ENCODE measurements around the gene MAG.

MAG gene

DNA sequence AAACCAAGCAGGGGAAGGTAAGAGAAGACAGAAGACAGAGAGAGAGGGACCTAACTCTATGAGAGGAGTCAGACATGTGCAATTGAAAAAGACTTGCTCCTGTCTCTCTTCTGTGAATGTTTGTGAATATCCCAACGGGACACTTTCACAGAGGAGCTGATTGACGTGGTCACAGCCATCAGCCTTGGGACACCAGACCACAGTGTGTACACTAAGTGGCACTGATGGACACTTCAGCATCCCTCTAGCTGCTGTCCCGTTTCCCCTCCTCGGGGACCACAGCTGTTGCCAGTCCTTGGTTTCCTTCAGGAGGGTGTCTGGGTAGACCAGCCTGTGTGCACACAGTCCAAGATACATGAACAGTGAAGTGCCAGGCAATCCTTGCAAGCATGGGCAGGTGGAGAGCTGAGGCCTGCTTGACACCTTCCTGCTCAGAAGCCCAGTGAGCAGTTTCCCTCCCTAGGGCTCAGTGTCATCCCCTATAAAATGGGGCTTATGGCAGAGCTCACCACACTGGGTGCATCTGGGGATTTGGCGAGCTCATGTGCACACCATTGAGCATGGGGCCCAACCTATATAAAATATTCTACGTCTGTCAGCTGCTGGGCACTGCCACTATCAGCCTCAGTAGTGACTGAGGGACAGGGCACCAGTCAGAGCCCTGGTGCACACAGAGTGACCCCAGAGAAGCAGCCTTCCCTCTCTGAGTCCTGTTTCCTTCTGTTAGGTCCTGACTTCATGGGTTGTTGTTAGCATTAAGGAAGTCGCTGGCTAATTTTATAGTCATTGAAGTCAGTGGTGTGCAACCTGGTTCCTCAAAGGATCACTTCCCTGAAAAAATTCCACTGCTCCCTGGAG lies 27.5 kb upstream of the MAG start:
- DNase-seq (ENCODE audit: low read depth, low spot score) = no peak

DNA sequence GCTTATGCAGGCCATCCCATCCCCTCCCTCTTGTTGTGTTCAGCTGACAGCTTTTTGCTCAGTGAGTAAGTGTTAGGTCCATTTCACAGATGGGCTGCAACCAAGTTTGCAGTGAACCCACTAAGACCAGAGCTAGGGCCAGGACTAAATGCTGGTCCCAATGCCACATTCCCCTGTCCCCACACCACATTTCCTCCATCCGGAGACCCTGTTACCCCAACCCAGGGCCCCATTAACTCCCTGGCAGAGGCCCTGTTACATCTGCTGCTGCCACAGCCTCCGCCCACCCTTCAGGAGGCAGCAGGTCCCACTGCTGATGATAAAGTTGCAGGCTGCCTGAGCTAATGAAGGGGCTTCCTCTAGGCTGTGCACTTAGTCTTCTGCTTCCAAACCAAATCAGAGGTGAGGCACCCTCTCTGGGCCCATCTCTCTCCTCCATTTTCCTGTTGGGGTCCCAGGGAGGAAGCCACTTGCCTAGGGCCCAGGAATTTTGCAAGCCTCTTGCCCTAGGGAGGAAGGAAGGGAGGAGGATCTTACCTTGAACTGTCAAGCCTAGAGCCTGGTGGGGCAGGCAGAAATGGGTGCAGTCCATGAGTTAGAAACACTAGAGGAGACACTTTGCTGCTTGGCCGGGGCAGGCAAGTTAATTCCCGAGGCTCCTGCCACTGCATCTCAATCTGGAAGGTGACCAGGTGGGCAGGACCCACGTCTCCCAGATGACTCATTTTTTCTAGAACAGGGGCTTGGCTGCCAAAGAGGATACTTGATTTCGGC lies 26.6 kb upstream of the MAG start:
- no peak for DNase-seq (ENCODE audit: low read depth, low spot score)

GRCh38 chr19:35265900-35266519 lies 26.0 kb upstream of the MAG start:
- no peak for DNase-seq (ENCODE audit: low read depth, low spot score)

GRCh38 chr19:35266520-35267352 lies 25.2 kb upstream of the MAG start:
- no peak for DNase-seq (ENCODE audit: low read depth, low spot score)

- no peak for DNase-seq (ENCODE audit: low read depth, low spot score)
These were observed 24.6 kb upstream of the MAG start for GRCh38 chr19:35267353-35267817.

GRCh38 chr19:35267818-35268535 lies 24.0 kb upstream of the MAG start:
- no peak for DNase-seq (ENCODE audit: low read depth, low spot score)

DNA sequence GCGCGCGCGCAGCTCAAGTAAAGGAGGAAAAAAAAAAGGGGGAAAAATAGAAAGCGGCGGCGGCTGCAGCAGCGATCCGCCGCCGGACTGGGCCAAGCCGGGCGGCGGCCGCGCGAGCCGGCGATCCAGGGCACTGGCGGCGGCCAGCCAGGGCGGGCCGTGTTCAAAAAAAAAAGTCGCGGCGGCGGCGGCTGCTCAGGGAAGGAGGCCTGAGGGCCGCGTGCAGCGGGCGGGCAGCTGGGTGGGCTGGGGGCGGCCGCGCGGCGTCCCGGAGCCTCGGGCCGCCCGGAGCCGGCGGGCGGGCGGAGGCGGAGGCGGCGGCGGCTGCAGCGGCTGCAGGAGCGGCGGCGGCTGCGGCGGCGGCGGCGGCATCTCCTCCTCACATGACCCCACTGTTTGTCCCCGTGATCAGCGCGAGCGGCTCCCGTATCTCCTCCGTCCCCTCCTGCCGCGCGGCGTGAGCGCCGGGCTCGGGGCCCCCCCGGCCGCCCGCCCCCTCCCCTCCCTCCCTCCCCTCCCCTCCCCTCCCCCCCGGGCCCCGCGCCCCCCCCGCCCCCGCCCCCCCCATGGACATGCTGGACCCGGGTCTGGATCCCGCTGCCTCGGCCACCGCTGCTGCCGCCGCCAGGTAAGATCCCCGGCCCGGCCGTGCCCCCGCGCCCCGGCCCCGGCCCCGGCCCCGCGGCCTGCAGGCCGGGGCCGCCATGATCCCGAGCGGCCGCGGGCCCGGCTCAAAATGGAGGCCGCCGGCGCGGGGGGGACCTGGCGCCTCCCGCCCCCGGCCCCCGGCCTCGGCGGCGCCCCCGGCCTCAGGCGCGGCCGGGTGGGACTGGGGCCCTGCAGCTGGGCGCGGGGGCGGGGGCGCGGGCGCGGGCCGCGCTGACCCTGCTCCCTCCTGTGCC lies 23.2 kb upstream of the MAG start, which contains the start of gene USF2:
Gene USF2 (plus strand): TSS at position 427 of the 902 bp plus-strand sequence. CDS start 140 bp downstream, at position 567.
- no peak for DNase-seq (ENCODE audit: low read depth, low spot score)

DNA sequence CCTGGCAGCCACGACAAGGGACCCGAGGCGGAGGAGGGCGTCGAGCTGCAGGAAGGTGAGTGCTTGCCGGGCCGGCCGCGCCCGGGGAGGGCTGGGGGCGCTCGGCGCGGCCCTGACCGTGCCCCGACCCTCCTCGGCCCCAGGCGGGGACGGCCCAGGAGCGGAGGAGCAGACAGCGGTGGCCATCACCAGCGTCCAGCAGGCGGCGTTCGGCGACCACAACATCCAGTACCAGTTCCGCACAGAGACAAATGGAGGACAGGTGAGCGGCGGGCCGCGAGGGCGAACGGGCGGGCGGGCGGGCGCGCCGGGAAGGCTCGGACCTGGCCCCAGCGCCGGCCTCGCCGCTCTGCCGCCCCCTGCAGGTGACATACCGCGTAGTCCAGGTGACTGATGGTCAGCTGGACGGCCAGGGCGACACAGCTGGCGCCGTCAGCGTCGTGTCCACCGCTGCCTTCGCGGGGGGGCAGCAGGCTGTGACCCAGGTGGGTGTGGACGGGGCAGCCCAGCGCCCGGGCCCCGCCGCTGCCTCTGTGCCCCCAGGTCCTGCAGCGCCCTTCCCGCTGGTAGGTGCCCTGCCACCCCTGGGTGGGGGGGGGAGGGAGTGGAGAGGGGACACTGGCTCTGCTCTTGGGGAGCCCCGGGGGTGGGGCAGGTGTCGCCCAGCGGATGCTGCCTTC lies 22.4 kb upstream of the MAG start:
- DNase-seq (ENCODE audit: low read depth, low spot score) = no peak

DNA sequence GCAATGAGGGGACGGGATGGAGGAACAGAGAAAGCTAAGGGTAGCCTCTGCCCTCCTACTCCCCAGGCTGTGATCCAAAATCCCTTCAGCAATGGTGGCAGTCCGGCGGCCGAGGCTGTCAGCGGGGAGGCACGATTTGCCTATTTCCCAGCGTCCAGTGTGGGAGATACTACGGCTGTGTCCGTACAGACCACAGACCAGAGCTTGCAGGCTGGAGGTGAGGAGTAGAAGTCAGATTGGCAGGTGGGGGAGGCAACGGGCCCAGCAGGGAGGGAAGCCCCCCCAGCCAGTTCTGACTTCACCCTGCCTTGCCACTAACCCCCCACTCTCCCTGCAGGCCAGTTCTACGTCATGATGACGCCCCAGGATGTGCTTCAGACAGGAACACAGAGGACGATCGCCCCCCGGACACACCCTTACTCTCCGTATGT lies 21.6 kb upstream of the MAG start:
- no peak for DNase-seq (ENCODE audit: low read depth, low spot score)

GRCh38 chr19:35271546-35271945 lies 20.4 kb upstream of the MAG start:
- no peak for DNase-seq (ENCODE audit: low read depth, low spot score)

GRCh38 chr19:35272122-35272719 lies 19.7 kb upstream of the MAG start:
- no peak for DNase-seq (ENCODE audit: low read depth, low spot score)

DNA sequence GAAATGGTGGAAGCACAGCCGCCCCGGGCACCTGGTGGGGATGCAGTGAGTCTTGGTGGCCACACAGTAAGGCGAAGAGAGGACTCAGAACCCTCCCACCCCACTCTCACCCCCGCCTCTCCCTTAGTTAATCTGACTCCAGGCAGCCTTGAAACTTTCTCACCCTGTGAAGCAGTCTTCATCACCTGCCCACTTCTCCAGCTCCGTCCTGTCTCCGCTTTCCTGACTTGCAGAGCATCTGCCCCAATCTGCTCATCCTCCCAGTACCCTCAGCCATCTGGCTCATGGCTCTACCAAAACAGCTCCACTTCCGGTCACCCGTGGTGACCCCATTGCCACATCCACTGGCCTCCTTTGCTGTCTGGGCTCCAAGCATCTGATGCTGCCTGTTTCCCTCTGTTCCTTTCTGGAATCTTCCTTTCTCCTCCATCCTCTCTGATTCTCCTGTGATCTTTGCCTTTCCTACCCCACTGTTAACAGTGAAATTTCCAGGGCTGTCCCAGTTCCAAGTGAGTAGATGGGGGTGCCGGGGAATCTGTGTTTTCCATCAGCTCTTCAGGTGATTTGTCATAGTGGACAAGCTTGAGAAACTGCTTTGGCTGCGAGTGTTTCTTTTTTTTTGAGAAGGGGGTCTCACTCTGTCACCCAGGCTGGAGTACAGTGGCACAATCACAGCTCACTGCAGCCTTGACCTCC lies 18.9 kb upstream of the MAG start:
- DNase-seq (ENCODE audit: low read depth, low spot score) = no peak

GRCh38 chr19:35273686-35274259 lies 18.2 kb upstream of the MAG start:
- no peak for DNase-seq (ENCODE audit: low read depth, low spot score)

GRCh38 chr19:35274323-35274722 lies 17.6 kb upstream of the MAG start:
- no peak for DNase-seq (ENCODE audit: low read depth, low spot score)

- DNase-seq (ENCODE audit: low read depth, low spot score) = no peak
These were observed 15.2 kb upstream of the MAG start for GRCh38 chr19:35276706-35277281.

DNA sequence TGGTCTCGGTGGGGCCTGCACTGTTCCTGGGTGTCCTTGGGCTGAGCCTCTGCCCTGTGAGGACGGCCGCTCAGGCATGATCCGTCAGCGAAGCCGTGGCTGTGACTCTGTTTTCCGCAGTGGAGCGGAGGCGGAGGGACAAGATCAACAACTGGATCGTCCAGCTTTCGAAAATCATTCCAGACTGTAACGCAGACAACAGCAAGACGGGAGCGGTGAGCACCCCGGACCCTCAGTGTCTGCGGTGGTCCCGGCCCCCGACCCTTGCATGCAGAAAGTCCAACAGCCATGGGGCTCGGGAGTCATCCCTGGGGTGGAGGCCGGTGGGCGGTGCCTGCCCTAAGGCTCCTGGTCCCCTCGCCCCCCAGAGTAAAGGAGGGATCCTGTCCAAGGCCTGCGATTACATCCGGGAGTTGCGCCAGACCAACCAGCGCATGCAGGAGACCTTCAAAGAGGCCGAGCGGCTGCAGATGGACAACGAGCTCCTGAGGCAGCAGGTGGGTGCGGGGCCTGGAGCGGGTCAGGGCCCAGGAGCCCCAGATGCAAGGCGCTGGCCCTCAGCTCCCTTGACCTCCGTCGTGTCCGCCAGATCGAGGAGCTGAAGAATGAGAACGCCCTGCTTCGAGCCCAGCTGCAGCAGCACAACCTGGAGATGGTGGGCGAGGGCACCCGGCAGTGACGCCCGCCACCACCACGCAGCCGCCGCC lies 13.2 kb upstream of the MAG start:
- no peak for DNase-seq (ENCODE audit: low read depth, low spot score)

DNA sequence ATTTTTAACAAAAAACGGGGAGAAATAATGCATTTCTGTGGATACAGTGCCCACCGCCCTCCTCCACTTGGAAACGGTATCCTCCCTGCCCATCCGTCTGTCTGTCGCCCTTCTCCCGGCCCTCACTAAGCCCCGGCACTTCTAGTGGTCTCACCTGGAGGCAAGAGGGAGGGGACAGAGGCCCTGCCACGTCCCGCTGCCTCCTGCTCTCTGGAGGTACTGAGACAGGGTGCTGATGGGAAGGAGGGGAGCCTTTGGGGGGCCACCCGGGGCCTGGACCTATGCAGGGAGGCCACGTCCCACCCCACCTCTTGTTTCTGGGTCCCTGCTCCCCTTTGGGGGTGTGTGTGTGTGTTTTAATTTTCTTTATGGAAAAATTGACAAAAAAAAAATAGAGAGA lies 12.6 kb upstream of the MAG start:
- no peak for DNase-seq (ENCODE audit: low read depth, low spot score)

Data from brain pericyte (primary cell).